Esophagus squamous epithelium (tissue), 4 donors: Measurements from ENCODE around the gene GUF1.

Experiments used
- CTCF ChIP-seq, 6 experiments: fragments of 450-650 bp in 4 of 6; fragments of 200-600 bp in 2 of 6; sonication (generic) in 2 of 6; IDR thresholded peaks; one replicate each; pipeline ENCODE4 v1.5.1; 2016 to 2019; ENCODE audit warnings: antibody characterized with exemption in 6 of 6, mild to moderate bottlenecking in 4 of 6, moderate library complexity in 4 of 6
- POLR2A ChIP-seq, 4 donors: fragments of 450-650 bp; IDR thresholded peaks; one replicate each; pipeline ENCODE4 v1.6.1; 2017; ENCODE audit warnings: antibody characterized with exemption in 4 of 4, mild to moderate bottlenecking in 4 of 4, moderate library complexity in 3 of 4

GRCh38 chr4:44660396-44660795, 17.8 kb upstream of the GUF1 start:
- TF ChIP-seq CTCF (IDR thresholded peaks at IDR 0.05) = no peak
- TF ChIP-seq POLR2A (IDR thresholded peaks at IDR 0.05) = no peak
